HL-60/S4 (cell line): ENCODE results near the gene KIAA1217.

Experiments
- in situ Hi-C: fragments of 300-500 bp; cut with MboI; formaldehyde crosslinking; loops from 2 replicates; pipeline ENCODE4 v1.14.3; 2022; ENCODE audit warnings: low sequenced_read_pairs

The KIAA1217 gene

GRCh38 chr10:24570658-24571426 is 361.9 kb downstream of the KIAA1217 start:
- in situ Hi-C loops: no loop called here

DNA sequence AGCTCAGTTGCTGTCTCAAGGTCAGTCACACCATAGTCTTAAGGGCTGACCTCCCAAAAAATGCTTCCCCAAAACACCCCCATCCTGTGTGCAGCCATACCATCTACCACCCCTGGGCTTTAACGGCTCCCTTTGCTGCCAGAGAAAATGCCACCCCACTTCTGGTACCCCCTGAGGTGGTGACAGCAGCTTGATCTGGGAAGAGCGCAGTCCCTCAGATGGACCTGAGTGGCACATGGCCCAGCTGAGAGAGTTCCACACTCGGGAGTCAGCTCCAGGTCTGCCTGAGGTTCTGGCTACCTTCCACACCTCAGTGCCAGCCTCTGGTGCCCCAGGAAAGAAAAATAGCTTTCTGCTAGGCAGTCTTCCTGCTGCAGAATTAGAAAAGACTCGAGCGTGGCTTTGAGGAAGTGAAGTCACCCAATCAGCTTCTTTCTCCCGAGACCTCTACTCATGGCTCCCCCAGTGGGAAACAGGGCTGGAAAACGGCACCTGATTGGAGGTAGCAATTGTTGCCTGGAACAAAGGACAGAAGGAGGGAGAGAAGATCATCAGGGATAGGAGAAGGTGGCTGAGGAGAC is 363.0 kb downstream of the KIAA1217 start:
- in situ Hi-C loops: no loop called here

DNA sequence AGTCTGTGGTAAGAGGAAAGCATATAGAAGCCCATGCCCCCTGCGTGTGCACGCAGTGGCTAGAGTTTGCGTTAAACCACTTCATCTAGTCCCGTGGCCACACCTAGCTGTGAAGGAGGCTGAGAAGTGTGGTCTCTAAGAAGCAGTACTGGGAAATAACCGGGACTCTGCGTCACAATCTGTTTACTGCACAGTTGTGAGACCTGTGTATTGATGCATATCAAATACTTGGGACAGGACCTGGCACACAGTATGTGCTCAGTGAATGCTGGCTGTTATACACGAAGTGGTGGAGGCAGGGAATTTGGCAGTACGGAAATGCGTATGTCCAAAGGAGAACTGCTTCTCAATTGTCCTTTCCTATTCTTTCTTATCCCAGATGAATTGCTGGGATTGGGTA is 365.2 kb downstream of the KIAA1217 start:
- in situ Hi-C loops: no loop called here

- in situ Hi-C loops: no loop called here
Measured at GRCh38 chr10:24574578-24575155, 365.7 kb downstream of the KIAA1217 start.

DNA sequence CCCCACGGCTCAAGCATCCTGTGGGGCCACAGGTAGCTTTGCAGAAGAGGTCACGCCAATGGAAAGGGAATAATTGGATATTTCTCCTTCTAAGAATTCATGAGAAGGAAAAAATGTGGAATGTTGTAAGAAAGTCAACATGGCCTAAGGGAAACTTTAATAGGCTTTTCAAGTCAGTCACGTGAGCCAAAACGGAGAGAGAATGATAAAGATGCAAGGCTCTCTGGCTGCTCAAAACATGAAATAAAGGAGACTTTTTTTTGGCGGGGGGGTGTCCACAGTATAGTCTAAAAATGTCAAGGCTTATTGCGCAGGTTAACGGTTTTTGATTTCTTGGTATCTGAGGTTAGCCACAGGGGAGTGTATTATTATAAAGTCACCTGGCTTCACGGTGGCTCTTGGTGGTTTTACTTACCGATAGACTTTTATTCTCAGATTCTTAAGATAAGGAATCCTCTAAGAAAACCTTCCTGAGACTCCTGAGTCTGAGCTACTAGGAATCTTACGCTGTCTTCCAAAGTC is 366.6 kb downstream of the KIAA1217 start:
- in situ Hi-C loops: no loop called here

GRCh38 chr10:24579448-24579847 is 370.5 kb downstream of the KIAA1217 start:
- in situ Hi-C loops: no loop called here

DNA sequence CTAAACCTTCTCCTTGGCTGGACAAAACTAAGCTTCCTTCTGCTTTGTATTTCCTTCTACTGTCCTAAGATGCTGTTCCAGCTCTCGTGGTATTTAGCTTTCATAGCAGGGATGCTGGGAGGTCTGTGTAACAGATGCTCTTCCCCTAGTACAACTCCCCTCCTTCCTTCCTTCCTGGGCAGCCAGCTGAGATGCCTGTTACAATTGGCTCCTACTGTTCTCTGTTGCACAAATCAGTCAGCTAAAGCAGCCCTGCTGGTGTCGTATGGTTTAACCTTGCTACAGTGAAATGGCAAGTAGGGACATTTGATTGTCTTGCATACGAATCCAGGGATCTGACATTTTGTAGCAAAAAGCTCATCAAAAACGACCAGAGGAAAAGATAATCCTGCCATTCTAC is 371.0 kb downstream of the KIAA1217 start:
- in situ Hi-C loops: no loop called here

GRCh38 chr10:24589265-24589664 is 380.3 kb downstream of the KIAA1217 start:
- in situ Hi-C loops: no loop called here

DNA sequence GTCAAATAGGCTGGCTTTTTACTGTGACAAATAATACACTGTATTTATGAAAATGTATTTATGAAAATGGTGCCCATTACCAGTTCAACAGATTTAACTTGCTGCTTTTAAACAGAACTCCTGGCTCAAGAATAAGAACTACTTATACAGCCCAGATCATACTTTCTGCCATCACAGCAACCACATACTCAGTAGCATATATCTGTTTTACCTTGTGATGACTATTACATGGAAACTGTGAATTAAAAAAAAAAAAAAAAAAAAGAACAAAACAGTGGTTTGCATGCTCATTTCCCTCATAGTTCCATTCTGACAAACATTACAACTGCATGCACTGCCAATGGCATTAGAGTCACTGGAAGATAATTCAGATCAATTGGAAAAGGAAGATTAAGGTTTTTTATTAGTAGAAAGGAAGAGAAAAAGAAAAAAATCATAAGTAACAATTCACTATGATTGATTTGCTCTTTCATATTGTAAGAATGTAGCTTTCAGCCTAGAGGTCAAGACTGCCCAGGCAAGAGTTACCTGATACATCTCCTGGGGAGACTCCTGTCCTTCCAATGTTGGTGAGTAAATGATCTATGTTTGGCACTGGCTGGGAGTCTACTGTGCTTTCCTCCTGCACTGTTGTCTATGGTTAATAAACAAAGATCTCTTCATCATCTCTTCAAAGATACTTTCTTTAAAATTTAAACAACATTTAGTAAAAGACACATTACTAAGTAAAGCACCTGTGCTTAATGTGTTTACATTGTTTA is 381.9 kb downstream of the KIAA1217 start:
- in situ Hi-C loops: no loop called here

- in situ Hi-C loops: no loop called here
Measured at GRCh38 chr10:24596217-24596930, 387.4 kb downstream of the KIAA1217 start.

DNA sequence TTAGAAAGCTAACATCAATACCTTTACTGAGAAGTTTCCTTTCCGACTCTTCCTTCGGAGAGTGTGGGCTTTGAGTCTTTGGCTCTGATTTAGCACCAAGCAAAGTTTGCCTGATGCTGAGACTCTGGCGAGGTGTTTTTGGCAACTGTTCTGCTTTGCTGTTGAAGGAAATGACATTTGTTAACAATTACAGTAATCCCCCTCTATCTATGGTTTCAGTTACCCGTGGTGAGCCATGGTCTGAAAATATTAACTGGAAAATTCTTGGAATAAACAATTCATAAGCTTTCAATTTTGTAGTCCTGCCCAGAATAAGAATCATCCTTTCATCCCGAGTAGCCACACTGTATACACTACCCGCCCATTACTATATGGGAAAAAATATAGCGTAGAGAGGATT is 388.5 kb downstream of the KIAA1217 start:
- in situ Hi-C loops: no loop called here
